Fibroblast of skin of right quadriceps (primary cell): ENCODE data around the gene MRPS22.

ENCODE experiments used
- DNase-seq: peaks from one replicate; pipeline ENCODE4 v3.0.0-alpha.2; 2013

The MRPS22 gene

GRCh38 chr3:139343895-139344856 is at the start of gene MRPS22:
MRPS22 (plus strand) TSS chr3:139344020; CDS start chr3:139344027, 7 bp downstream.
- peak; percentile 87 for DNase-seq

GRCh38 chr3:139295040-139295439 is 48.8 kb upstream of the MRPS22 start:
- DNase-seq = no peak

DNA sequence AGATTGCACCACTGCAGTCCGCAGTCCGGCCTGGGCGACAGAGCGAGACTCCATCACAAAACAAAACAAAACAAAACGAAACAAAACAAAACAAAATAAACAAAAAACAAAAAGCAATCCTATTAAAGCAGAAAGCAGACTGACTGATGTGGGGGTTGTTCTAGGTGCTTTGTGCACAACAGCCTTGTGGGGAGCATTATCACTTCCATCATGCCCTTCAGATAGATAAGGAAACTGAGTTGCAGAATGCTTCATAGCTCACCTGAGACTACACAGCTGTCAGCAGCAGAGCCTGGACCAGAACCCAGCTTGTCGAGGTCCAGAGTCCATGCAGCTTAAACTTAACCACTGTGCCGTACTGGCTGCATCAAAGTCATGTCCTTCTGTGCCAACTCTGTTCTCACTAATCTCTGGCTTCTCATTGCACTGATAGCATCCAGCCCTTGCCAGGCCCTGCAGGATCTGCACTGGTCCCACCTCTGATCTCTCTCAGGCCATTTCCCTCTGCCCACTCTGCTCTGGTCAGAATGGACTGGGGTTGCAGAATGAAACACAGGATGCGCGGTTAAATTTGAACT is 47.6 kb upstream of the MRPS22 start:
- no peak for DNase-seq

DNA sequence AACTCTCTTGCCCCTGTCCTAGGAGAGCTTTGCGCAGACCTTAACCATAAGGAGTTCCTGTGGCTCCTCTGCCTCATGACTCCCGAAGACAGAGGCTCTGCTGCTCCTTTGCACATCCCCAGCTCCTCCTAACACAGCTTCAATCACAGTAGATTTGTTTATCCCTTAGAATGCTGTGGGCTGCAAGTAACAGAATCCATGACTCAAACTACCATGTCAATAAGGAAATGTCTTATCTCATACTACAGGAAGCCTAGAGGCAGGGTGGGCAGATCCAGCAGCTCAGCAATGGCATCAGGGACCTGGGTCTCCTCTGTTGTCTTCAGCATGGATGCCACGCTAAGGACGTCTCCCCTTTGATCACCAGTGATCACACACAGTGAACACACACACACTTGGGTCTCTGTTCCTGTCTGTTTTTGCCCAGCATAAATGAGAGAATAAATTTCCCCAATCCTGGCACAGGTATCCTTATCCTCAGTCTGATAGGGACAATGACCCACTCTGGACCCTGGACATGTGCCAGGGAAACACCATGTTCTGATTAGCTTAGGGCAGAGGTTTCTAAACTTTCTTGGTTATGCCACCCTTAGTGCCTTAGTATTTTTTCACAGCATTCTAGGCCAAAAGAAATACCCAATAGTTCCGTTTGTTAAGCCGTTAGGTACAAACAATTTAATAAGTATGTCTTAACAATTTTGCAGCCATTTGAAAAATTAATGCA is 46.1 kb upstream of the MRPS22 start:
- DNase-seq = no peak

GRCh38 chr3:139299261-139300132 is 44.3 kb upstream of the MRPS22 start:
- DNase-seq = peak; percentile 59

- no peak for DNase-seq
These were observed 43.4 kb upstream of the MRPS22 start for GRCh38 chr3:139300416-139300815.

DNA sequence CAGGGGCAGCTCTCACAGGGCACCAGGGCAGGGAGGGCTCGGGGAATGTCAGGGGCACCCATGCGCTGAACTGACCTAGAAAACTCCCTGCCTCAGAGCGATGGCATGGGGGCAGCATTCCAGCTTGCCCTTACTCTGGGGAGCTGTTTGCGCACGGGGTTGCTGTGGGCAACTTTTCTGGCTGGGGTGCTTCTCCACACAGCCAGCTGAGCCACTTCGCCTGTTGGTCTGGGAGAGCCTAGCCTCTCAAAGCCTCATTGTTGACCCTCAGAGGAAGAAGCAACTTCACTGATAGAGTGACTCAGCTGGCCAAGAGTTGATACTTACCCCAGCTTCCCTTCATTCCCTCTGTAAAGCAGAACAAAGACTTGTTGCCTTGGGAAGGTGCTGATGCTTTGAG is 42.6 kb upstream of the MRPS22 start:
- peak; percentile 18 for DNase-seq

DNA sequence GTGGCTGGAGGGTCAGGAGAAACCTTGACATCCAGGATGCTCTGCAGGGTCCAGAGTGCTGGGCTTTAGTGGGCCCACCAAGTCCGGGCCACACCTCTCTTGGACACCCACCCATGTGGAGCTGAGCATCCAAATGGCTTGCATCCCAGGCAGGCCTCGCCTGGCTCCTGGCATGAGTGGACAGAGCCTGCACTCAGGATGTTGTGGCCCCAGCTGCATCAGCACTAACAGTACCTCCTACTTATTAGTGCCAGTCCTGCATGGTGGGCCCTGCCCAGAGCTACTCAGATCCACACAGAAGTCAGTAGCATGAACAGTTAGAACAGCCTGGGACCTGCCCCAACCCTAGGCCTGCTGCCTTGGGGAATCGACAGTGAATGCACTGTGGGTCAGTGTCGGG is 42.2 kb upstream of the MRPS22 start:
- no peak for DNase-seq

GRCh38 chr3:139302084-139302800 is 41.6 kb upstream of the MRPS22 start:
- DNase-seq = peak; percentile 99

DNA sequence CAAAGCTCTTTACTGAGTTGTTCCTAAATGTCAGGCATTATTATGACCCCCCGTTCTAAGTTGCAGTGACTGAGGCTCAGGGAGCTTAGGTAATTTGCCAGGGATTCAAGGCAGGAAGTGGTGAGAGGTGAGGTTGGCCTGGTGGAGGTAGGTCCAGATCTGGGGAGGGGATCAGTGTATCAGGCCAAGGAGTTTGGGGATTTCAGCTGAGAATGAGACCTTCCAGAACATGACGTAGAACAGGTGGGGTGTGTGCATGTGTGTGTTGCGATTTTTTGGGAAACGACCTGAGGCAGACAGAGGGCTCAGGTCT is 41.1 kb upstream of the MRPS22 start:
- no peak for DNase-seq

DNA sequence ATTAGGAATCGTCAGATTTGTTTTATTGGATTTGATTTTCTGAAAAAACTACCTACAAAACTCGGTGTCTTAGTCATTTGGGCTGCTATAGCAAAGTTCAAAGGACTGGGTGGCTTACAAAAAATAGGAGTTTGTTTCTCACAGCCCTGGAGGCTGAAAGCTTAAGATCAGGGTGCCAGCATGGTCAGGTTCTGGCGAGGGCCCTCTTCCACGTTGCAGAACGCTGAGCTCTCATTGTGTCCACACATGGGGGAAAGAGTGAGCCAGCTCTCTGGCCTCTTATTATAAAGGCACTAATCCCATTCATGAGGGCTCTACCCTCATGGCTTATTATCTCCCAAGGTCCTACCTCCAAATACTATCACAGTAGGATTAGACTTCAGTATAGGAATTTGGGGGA is 40.6 kb upstream of the MRPS22 start:
- no peak for DNase-seq

- DNase-seq = no peak
These were observed 39.4 kb upstream of the MRPS22 start for GRCh38 chr3:139304383-139304782.

DNA sequence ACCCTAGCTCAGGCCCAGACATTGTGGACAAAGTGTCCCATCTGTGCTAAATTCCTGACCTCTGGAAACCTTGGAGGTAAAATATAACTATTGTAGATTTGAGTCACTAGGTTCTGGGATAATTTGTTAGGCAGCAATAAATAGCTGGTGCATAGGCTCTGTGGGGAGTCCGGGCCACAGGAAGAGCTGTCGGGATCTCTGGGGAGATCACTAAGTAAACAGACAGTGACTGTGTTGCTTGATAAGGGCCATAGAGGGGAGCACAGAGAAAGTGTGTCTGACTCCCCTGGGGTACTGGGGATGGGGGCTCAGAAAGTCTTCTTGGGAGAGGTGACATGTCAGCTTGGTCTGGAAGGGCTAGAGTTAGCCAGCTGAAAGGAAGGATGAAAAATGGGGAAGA is 37.7 kb upstream of the MRPS22 start:
- DNase-seq = no peak

- DNase-seq = no peak
These were observed 36.7 kb upstream of the MRPS22 start for GRCh38 chr3:139307072-139307491.

GRCh38 chr3:139307601-139308555 is 35.9 kb upstream of the MRPS22 start:
- no peak for DNase-seq

DNA sequence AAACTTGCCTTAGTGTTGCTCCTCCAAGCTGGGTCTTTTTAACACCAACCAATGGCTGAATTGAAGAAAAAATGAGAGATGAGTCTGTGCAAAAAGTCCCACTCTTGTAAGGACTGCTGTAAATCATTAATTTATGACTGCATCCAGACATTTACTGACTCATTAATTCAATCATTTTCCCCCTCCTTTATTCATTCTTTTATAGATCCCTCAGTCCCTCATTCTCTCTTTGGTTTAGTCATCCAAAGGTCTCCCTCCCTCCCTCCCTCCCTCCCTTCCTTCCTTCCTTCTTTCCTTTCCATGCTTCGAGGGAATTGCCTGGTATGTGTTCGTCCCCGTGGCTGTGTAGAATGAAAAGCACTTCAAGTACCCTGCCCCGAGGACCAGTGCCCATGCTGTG is 35.3 kb upstream of the MRPS22 start:
- DNase-seq = peak; percentile 70

GRCh38 chr3:139309061-139309591 is 34.7 kb upstream of the MRPS22 start:
- DNase-seq = peak; percentile 67

DNA sequence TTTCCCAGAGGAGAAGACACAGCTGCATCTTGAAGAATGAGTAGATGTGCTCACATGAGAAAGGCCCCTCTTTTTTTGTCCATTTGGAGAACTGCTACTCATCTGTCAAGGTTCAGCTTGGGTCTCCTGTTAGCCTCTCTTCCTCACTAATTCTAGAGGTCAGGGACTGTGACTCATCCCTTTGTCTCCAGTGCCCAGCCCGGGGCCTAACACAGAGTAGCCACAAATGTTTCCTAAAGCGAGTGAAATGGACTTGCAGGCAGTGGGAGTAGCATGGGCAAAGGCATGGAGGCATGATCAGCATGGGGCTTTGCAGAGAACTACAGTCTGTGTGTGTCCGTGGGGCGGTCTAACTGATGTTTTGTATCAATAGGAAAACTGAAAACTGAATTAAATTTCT is 33.9 kb upstream of the MRPS22 start:
- DNase-seq = peak; percentile 23

- peak; percentile 93 for DNase-seq
These were observed 33.3 kb upstream of the MRPS22 start for GRCh38 chr3:139310474-139310933.

GRCh38 chr3:139311557-139311956 is 32.3 kb upstream of the MRPS22 start:
- no peak for DNase-seq
